Stimulated activated CD8-positive, alpha-beta memory T cell treated with anti-CD3 and anti-CD28 coated beads, Interleukin-7, amount 100 ng/mL, for 1 hour (primary cell): ENCODE measurements around the gene HEG1.

Source experiments
- DNase-seq, 2 donors: peaks; one replicate each; pipeline ENCODE4 v3.0.0-alpha.2; 2020; ENCODE audit warnings: low read depth in 2 of 2

The HEG1 gene

DNA sequence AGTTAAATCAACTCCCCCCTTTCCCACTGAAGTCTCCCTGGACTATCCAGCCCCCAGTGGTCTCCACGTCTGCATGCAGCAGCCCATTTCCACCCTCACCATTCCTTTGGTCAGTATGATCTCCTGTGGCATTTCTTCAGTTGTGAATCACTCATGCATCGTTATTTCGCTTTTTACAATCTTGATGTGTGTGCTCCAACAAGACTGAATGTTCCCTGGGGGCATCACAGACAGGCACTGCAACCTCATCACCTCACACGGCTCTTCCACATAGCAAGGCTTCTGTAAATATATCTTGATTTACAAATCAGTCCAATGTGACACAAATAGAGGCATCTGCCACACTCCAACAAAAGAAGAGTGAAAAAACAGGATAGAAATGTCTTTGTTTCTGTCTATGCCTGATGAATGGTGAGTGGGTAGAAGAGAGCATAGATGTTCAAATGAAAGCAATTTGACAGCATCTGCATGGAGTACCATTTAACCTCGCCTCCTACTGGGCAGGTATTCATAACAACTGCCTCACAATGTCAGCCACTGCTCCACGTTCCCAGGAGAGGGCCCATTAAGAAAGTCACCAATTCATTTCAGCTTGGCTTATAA, 5.2 kb downstream of the HEG1 start:
- no peak for DNase-seq

- no peak for DNase-seq
These were observed 7.5 kb downstream of the HEG1 start for GRCh38 chr3:125048282-125048681.

DNA sequence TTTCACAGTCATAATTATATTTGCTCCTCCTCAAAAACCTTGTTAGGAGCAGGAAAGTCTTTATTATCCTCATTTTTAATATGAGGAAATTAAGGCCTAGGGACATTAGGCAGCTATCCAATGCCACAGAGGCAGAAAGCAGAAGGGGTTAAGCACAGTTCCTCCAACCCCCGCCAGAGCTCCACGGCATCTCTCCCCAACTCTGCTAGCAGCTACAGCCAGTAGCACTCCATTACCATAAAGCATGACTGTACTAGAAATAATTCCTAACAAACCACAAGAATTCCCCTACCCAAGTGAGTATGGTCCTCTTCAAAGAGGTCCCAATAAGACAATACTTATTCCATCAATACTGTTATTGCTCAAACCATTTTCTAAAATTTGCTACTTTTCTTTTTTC, 9.8 kb downstream of the HEG1 start:
- no peak for DNase-seq

DNA sequence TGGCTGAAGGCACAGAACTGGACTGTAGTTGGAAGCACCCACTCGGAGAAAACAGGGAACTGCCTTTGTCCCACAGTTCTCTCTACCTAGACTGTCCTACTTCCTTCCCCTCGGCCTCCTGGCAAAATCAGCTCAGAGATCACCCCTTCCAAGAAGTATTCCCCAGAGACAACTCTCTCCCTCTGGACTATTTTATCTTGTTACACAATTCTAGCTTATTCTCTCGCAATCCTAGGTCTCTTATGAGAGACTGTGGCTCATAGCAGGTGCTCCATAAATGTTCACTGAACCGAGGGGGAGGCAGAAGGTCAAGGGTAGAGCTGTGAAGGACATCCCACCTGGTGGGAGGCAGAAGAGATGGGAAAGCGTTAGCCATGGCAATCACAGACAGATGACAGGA, 10.6 kb downstream of the HEG1 start:
- DNase-seq: no peak

DNA sequence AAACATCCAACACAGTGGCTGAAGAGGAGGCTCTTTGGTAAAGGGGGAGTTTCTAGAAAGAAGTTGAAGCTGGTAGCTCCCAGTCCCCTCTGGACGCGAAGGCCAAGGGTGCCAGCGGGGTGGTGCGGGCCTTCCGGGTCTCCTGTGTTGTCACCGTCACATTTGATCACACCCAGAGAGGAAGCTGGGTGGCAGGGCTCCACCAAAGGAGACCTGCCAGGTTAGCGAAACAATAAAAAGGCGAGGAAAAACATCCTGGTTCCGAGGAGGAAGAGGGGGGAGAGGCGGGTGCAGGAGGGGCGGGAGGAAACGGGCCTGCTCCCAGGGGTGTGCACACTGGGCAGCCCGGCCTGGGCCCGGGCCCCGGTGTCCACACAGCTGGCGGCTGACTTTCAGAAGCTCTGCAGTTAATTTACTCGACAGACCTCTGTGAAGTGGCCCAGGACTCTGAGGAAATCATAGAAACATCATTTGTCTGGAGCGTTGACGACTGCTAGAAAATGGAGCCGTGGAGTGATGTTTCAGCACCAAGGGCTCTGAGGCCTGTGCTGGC, 12.1 kb downstream of the HEG1 start:
- DNase-seq: no peak

GRCh38 chr3:125042725-125043406, 12.9 kb downstream of the HEG1 start:
- no peak for DNase-seq

GRCh38 chr3:125039131-125040100, 16.4 kb downstream of the HEG1 start:
- DNase-seq: no peak

DNA sequence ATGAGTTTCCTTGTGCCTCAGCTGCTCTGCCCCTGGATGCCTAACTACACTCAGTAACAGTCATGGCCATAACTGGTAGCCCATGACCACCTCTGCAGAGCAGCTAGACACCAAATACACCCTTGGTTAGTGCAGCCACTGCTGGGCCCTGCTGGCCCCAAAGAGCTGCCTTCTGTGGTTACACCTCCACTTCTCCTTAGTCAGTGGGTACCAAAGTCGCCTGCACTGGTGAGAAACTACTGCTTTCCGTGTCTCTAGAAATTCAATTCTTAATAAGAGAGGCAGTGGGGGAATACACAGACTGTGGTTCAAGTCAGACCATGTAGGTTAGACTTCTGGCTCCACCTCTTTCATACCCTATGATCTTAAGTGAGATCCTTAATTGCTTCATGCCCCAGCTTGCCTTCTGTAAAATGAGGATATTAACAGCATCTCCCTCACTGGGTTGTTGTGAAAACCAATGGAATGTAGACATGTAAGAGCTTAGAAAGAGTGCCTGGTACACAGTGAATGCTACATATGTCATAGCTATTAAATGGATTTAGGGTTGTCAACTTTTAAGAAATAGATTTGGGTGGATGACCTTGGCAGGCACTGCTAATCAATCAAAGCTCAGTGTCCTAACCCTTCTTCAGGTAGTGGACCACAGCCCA, 18.2 kb downstream of the HEG1 start:
- DNase-seq: no peak

DNA sequence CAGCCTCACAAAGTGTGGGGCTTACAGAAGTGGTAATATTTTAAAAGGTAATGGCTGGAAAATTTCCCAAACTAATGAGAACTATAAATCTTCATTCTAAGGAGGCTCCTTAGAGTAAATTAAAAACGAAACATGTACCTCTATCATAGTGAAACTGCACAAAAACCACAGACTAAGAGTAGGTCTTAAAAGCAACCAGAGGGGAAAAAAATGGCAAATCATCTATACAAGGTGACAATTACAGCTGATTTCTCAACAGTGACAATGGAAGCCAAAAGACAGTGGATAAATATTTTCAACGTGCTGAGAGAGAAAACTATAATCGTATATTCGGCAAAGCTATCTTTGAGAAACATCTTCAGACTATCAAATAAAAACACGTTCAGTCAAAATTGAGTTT, 20.6 kb downstream of the HEG1 start:
- DNase-seq: no peak

GRCh38 chr3:125033616-125034015, 22.2 kb downstream of the HEG1 start:
- DNase-seq: no peak

DNA sequence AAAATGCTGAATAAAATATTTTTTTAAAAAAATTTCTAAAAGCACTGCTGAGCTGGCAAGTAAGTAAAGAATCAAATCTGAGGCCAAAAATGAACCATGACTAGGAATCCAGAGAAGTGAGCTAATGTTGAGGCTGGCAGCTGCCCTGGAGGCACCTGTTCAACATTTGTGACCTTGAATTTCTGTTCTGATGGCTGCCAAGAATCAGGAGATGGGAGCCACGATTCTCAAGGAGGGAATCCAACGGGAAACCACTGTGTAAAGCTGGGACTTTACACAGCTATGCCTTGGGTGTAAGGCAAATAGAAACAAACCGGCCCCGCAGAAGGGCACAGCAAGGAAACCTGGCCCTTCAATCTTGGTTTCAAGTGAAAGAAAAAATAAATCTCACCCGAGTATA, 22.7 kb downstream of the HEG1 start:
- DNase-seq: no peak

DNA sequence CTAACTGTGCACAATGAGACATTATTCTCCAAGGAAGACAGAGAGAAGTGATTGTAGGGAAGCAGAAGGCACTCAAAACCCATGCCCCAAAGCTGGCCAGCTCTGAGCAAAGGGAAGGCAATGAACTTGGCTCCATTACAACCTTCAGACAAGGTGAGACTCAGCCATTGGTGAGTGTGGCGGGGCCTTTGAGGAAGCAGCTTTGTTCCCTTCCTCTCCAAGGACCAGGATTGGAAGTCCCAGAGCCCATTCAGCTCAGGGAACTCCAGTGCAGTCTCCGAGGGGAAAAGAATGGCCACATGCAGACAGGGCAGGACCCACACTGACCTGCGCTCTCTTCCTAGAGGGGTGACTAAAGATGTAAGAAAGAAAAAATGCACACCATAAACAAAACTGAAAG, 23.1 kb downstream of the HEG1 start:
- no peak for DNase-seq

GRCh38 chr3:125032100-125032643, 23.6 kb downstream of the HEG1 start:
- no peak for DNase-seq

DNA sequence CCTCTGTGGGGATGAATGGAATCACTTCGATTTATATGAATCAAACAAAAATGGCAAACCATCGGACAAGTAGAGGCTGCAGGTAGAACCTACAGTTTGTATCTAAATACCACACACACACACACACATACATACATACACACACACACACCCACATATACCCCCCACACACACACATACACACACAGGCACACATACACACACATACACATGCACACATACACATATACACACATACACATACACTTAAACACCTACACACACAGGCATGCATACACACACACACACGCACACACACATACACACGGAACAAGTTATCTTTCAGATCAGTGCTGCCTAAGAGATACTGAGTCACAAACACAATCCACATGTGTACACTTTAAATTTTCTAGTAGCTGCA, 24.3 kb downstream of the HEG1 start:
- no peak for DNase-seq

DNA sequence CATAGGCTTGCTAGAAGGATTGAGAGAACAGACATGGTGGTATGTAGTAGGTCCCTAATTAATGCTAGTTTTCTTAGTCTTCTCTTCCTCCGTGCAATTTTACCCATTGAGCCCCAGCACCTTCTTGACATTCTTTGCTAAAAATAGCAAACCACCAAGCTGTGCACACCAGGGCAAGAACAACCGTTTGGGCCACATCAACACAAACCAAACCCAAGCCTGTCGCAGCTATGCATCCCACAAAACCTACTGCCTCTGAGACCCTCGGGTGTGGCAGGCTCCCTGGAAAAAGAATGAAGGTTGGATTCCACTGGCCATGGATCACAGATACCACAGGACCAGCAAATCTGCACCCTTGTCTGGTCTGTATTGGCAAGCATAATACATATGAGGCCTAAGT, 27.1 kb downstream of the HEG1 start:
- DNase-seq: no peak

- DNase-seq: no peak
These were observed 30.2 kb downstream of the HEG1 start for GRCh38 chr3:125025642-125026041.

GRCh38 chr3:125024817-125025216, 31.0 kb downstream of the HEG1 start:
- no peak for DNase-seq

GRCh38 chr3:125023833-125024555, 31.8 kb downstream of the HEG1 start:
- DNase-seq: no peak

DNA sequence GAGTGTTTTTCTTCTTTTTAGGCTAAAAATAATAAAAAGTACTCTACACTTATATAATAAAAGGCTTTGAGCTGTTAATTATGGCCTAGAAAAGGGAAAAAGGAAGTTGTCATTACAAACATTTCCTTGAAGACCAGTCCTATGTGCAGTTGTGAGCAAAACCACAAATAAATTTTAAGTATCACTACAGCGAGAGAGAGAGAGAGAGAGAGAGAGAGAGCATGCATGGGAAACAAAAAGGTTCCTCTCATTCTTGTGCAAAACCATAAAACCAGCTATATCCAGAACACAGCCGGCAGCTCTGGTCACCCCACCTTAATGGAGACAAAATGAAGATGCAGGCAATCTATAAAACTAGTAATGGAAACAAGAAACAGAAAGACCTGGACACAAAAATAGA, 33.6 kb downstream of the HEG1 start:
- no peak for DNase-seq

DNA sequence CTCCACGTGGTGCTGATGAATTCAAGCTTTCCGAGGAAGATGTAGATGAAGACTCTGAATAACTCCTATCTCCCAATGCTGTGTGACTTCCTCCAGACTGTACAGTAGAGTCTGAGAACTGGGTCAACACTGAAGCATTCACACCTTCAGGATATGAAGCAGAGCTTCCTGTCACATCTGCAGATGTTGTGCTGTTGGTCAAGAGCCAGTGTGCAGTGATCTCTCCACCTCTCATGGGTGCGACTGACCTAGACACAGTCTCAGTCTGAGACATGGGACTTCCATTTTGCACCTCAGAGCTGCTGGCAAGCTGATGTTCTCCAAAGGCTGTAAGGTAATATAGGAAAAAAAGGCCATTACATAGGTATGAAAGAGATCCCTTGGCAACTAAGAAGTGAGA, 36.5 kb downstream of the HEG1 start:
- DNase-seq: no peak

DNA sequence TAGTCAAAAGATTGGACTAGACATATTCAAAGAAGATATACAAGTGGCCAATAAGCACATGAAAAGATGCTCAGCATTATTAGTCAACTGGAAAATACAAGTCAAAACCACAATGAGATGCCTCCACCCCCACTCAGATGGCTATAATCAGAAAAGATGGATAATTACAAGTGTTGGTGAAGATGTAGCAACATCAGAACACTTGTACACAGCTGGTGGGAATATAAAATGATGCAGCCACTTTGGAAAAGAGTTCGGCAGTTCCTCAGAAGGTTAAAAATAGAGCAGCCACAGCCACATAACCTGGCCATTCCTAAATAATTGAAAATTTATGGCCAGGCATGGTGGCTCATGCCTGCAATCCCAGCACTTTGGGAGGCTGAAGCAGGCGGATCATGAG, 38.4 kb downstream of the HEG1 start:
- DNase-seq: no peak
